ENCODE measurements around the gene CHP1.

CHP1 gene

GRCh38 chr15:41283653-41284426, 52.8 kb downstream of the CHP1 start:
- peak overlapping the region; percentile 100 for H3K4me3 ChIP-seq (ENCODE audit: low read depth, low read length)
- TF ChIP-seq, protein P1, sequence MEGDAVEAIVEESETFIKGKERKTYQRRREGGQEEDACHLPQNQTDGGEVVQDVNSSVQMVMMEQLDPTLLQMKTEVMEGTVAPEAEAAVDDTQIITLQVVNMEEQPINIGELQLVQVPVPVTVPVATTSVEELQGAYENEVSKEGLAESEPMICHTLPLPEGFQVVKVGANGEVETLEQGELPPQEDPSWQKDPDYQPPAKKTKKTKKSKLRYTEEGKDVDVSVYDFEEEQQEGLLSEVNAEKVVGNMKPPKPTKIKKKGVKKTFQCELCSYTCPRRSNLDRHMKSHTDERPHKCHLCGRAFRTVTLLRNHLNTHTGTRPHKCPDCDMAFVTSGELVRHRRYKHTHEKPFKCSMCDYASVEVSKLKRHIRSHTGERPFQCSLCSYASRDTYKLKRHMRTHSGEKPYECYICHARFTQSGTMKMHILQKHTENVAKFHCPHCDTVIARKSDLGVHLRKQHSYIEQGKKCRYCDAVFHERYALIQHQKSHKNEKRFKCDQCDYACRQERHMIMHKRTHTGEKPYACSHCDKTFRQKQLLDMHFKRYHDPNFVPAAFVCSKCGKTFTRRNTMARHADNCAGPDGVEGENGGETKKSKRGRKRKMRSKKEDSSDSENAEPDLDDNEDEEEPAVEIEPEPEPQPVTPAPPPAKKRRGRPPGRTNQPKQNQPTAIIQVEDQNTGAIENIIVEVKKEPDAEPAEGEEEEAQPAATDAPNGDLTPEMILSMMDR (IDR thresholded peaks at IDR 0.05; ENCODE audit: insufficient read depth, low read depth, low read length, missing control alignments), result no peak
- DNase-seq (ENCODE audit: low read depth), result peak; percentile 100

DNA sequence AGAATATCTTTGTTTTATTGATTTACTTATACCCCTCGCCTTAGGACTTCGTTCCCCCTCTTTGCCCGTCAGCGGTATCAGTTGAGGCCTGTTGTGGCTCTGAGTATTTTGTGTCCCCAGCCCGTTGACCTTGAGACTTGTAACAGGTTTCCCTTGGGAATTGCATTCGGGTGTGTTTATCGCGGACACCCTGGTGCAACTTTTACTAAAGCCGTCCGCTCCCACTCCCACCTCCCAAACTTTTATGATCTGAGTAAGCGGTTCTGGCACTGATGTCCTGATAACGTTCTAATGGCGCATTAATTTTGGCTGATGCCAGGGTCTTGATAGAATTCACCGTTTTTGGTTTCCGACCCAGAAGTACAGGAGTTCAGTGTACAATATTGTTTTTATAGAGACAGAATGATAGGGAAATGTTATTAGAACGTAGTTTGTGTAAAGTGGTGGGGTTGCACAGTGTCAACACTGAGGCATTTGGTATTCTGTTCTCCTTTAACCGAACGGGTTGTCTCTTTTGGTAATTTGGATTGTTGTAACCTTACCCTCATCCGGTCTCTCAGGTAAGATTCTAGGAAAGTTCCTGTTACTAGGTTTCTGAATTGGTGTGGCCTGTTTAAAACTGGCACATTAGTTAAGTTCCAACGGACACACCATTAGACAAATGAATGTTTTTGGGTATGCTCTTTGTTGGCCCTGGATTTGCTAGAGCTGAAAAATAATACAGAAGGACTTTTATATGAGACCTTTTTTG, 53.5 kb downstream of the CHP1 start:
- TF ChIP-seq, protein P1 (IDR thresholded peaks at IDR 0.05; ENCODE audit: insufficient read depth, low read depth, low read length, missing control alignments), result no peak
- peak; percentile 45 for DNase-seq (ENCODE audit: low read depth)
- peak overlapping the region; percentile 100 for H3K4me3 ChIP-seq (ENCODE audit: low read depth, low read length)

DNA sequence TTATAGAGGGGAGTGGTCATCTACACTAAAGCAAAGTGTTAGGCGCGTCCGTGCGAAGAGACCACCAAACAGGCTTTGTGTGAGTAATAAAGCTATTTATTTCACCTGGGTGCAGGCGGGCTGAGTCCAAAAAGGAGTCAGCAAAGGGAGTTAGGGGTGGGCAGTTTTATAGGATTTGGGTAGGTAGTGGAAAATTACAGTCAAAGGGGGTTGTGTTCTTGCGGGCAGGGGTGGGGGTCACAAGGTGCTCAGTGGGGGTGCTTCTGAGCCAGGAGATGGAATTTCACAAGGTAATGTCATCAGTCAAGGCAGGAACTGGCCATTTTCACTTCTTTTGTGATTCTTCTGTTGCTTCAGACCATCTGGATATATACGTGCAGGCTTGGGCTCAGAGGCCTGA, 54.2 kb downstream of the CHP1 start:
- peak overlapping the region; percentile 100 for H3K4me3 ChIP-seq (ENCODE audit: low read depth, low read length)
- no peak for DNase-seq (ENCODE audit: low read depth)
- TF ChIP-seq, protein P1 (IDR thresholded peaks at IDR 0.05; ENCODE audit: insufficient read depth, low read depth, low read length, missing control alignments), result no peak

GRCh38 chr15:41286665-41287333, 55.7 kb downstream of the CHP1 start:
- no peak overlapping the region for H3K4me3 ChIP-seq (ENCODE audit: low read depth, low read length)
- no peak for DNase-seq (ENCODE audit: low read depth)
- TF ChIP-seq, protein P1 (IDR thresholded peaks at IDR 0.05; ENCODE audit: insufficient read depth, low read depth, low read length, missing control alignments), result no peak

- H3K4me3 ChIP-seq (ENCODE audit: low read depth, low read length), result no peak overlapping the region
- TF ChIP-seq, protein P1 (IDR thresholded peaks at IDR 0.05; ENCODE audit: insufficient read depth, low read depth, low read length, missing control alignments), result no peak
Measured at GRCh38 chr15:41288464-41288863, 57.4 kb downstream of the CHP1 start.

GRCh38 chr15:41289953-41290352, 58.9 kb downstream of the CHP1 start:
- TF ChIP-seq, protein P1 (IDR thresholded peaks at IDR 0.05; ENCODE audit: insufficient read depth, low read depth, low read length, missing control alignments), result no peak
- H3K4me3 ChIP-seq (ENCODE audit: low read depth, low read length), result no peak overlapping the region
- DNase-seq (ENCODE audit: low read depth), result no peak

More at GRCh38 chr15:41288464-41288863, 57.4 kb downstream of the CHP1 start:
- DNase-seq (ENCODE audit: low read depth), result no peak

Measured in GM12865 (cell line).